H9 (cell line): ENCODE data around the gene BARD1. TPM values are rescaled to one million over a fixed set of nuclear protein-coding genes. Genes with fewer than 3 reads are reported as not detected.

Source experiments
- DNase-seq: peaks from one replicate; pipeline ENCODE4 v3.0.0-alpha.2; 2017
- H2AFZ ChIP-seq: one replicate; pipeline ENCODE4 v1.6.1; 2013; ENCODE audit warnings: mild to moderate bottlenecking, low read length, control low read depth, moderate library complexity
- H2AK5ac ChIP-seq: 2 replicates; pipeline ENCODE4 v1.6.1; 2013; ENCODE audit warnings: low read length, control low read depth, mixed read lengths; ENCODE audit not compliant: insufficient read length
- H2BK120ac ChIP-seq: one replicate; pipeline ENCODE4 v1.6.1; 2013; ENCODE audit warnings: low read depth, mild to moderate bottlenecking, low read length, control low read depth, inconsistent platforms; ENCODE audit not compliant: poor library complexity, severe bottlenecking
- H2BK12ac ChIP-seq: 2 replicates; pipeline ENCODE4 v1.6.1; 2013; ENCODE audit warnings: low read length, control low read depth, mixed read lengths, low read depth; ENCODE audit not compliant: insufficient read length
- H2BK15ac ChIP-seq: 2 replicates; pipeline ENCODE4 v1.6.1; 2013; ENCODE audit warnings: low read depth, low read length, control low read depth
- H2BK20ac ChIP-seq: one replicate; pipeline ENCODE4 v1.6.1; 2013; ENCODE audit warnings: low read depth, mild to moderate bottlenecking, low read length, control low read depth, inconsistent platforms; ENCODE audit not compliant: poor library complexity, severe bottlenecking
- H2BK5ac ChIP-seq: 2 replicates; pipeline ENCODE4 v1.6.1; 2013; ENCODE audit warnings: low read length, control low read depth, mixed read lengths; ENCODE audit not compliant: insufficient read length
- H3K14ac ChIP-seq: 2 replicates; pipeline ENCODE4 v1.6.1; 2013; ENCODE audit warnings: low read length, control low read depth; ENCODE audit not compliant: insufficient read depth
- H3K18ac ChIP-seq: 2 replicates; pipeline ENCODE4 v1.6.1; 2013; ENCODE audit warnings: low read depth, mild to moderate bottlenecking, mixed read lengths, low read length, control low read depth; ENCODE audit not compliant: insufficient read length
- H3K23ac ChIP-seq: 2 replicates; pipeline ENCODE4 v1.6.1; 2013; ENCODE audit warnings: low read length, control low read depth, mixed read lengths, low read depth; ENCODE audit not compliant: insufficient read length
- H3K23me2 ChIP-seq: 2 replicates; pipeline ENCODE4 v1.6.1; 2013; ENCODE audit warnings: low read depth, mild to moderate bottlenecking, mixed read lengths, low read length, control low read depth; ENCODE audit not compliant: insufficient read length, poor library complexity, severe bottlenecking
- H3K27ac ChIP-seq: 2 replicates; pipeline ENCODE4 v1.5.1; 2013; ENCODE audit warnings: low read length, control low read depth, mixed read lengths, low read depth; ENCODE audit not compliant: insufficient read length
- H3K27me3 ChIP-seq: 2 replicates; pipeline ENCODE4 v1.6.1; 2013; ENCODE audit warnings: low read length, control low read depth, inconsistent platforms; ENCODE audit not compliant: insufficient read depth
- H3K4ac ChIP-seq: 2 replicates; pipeline ENCODE4 v1.6.1; 2013; ENCODE audit warnings: low read depth, mild to moderate bottlenecking, control low read depth, inconsistent platforms, low read length, moderate library complexity
- H3K4me1 ChIP-seq: 2 replicates; pipeline ENCODE4 v1.6.1; 2013; ENCODE audit warnings: low read length, control low read depth, inconsistent platforms; ENCODE audit not compliant: insufficient read depth
- H3K4me2 ChIP-seq: 2 replicates; pipeline ENCODE4 v1.6.1; 2013; ENCODE audit warnings: low read length, control low read depth, mixed read lengths; ENCODE audit not compliant: insufficient read length, insufficient read depth
- H3K56ac ChIP-seq: 2 replicates; pipeline ENCODE4 v1.6.1; 2013; ENCODE audit warnings: low read depth, mild to moderate bottlenecking, mixed read lengths, low read length, control low read depth; ENCODE audit not compliant: insufficient read length
- H3K79me1 ChIP-seq: 2 replicates; pipeline ENCODE4 v1.6.1; 2013; ENCODE audit warnings: low read depth, mild to moderate bottlenecking, moderate library complexity, low read length, control low read depth, inconsistent platforms; ENCODE audit not compliant: insufficient read depth, poor library complexity, severe bottlenecking
- H3K79me2 ChIP-seq: 2 replicates; pipeline ENCODE4 v1.6.1; 2013; ENCODE audit warnings: low read length, control low read depth, inconsistent platforms; ENCODE audit not compliant: insufficient read depth
- H3K9ac ChIP-seq: 2 replicates; pipeline ENCODE4 v1.6.1; 2013; ENCODE audit warnings: low read length, control low read depth, mixed read lengths; ENCODE audit not compliant: insufficient read length; ENCODE audit errors: extremely low read depth
- H3K9me3 ChIP-seq: one replicate; pipeline ENCODE4 v1.6.1; 2013; ENCODE audit warnings: low read depth, low read length, inconsistent platforms; ENCODE audit not compliant: control insufficient read depth
- H3T11ph ChIP-seq: one replicate; pipeline ENCODE4 v1.6.1; 2013; ENCODE audit warnings: mild to moderate bottlenecking, low read length, control low read depth, inconsistent platforms
- H4K20me1 ChIP-seq: one replicate; pipeline ENCODE4 v1.6.1; 2013; ENCODE audit not compliant: control insufficient read depth, insufficient read length, insufficient read depth
- H4K5ac ChIP-seq: 2 replicates; pipeline ENCODE4 v1.6.1; 2013; ENCODE audit warnings: low read depth, mild to moderate bottlenecking, mixed read lengths, low read length, control low read depth; ENCODE audit not compliant: insufficient read length
- H4K8ac ChIP-seq: replicated peaks from 2 replicates; pipeline ENCODE4 v1.6.1; 2013; ENCODE audit warnings: low read length, control low read depth, mixed read lengths, low read depth; ENCODE audit not compliant: insufficient read length
- H4K91ac ChIP-seq: 2 replicates; pipeline ENCODE4 v1.6.1; 2013; ENCODE audit warnings: low read depth, mild to moderate bottlenecking, moderate library complexity, mixed read lengths, low read length, control low read depth; ENCODE audit not compliant: insufficient read length
- H3K27ac Mint-ChIP-seq, 3 experiments: 2 replicates in 2 of 3; 3 replicates in 1 of 3; pipeline ENCODE4 v1.8.0; 2020 to 2021; ENCODE audit warnings: mixed read lengths in 3 of 3, mild to moderate bottlenecking in 1 of 3, moderate library complexity in 1 of 3
- H3K27me3 Mint-ChIP-seq: 2 replicates; pipeline ENCODE4 v1.8.0; 2021; ENCODE audit warnings: low read depth, mild to moderate bottlenecking, moderate library complexity, mixed read lengths
- H3K36me3 Mint-ChIP-seq, 3 experiments: 2 replicates in 2 of 3; 3 replicates in 1 of 3; pipeline ENCODE4 v1.8.0; 2020 to 2021; ENCODE audit warnings: low read depth in 3 of 3, mixed read lengths in 3 of 3; ENCODE audit not compliant: insufficient read depth in 1 of 3
- H3K4me1 Mint-ChIP-seq, 2 experiments: 2 replicates each; pipeline ENCODE4 v1.8.0; 2020; ENCODE audit warnings: mixed read lengths in 2 of 2
- H3K4me3 Mint-ChIP-seq, 2 experiments: 2 replicates in 1 of 2; 3 replicates in 1 of 2; pipeline ENCODE4 v1.8.0; 2020 to 2021; ENCODE audit warnings: mild to moderate bottlenecking in 2 of 2, mixed read lengths in 2 of 2, moderate library complexity in 1 of 2
- H3K9me3 Mint-ChIP-seq, 2 experiments: 2 replicates in 1 of 2; 3 replicates in 1 of 2; pipeline ENCODE4 v1.8.0; 2020; ENCODE audit warnings: mild to moderate bottlenecking in 2 of 2, mixed read lengths in 2 of 2, moderate library complexity in 1 of 2
- CTCF ChIP-seq: fragments of 200-600 bp; sonication (generic); conservative IDR thresholded peaks from 3 replicates; pipeline ENCODE4 v1.8.0; 2021; ENCODE audit warnings: antibody characterized with exemption, mild to moderate bottlenecking
- WGBS: extraction: QIAGEN DNeasy Blood & Tissue Kit; methylation state at CpG from one replicate; pipeline ENCODE4 v1.1.7; 2013; ENCODE audit warnings: missing lambda C conversion rate, low lambda C conversion rate, mixed read lengths; ENCODE audit not compliant: insufficient read length; ENCODE audit errors: extremely low coverage; 5-methylcytosine and 5-hydroxymethylcytosine counted together
- total RNA-seq: library from RNA; stranded (reverse); gene quantifications from 2 replicates; pipeline ENCODE4 v1.2.1, GENCODE V29; 2021

BARD1 gene
- total RNA-seq, 1 experiment from 2014 or later, result 30.6 TPM

- Histone ChIP-seq H3K27me3 (no peaks in the 10 kb centered on the region), H2BK15ac (no peak overlapping the region), H4K20me1 (no peaks in the 10 kb centered on the region), H3K79me2 (no peaks in the 10 kb centered on the region), H3K14ac (no peak overlapping the region), H2BK5ac (no peak overlapping the region), H3K79me1 (no peaks in the 10 kb centered on the region), H2BK12ac (no peak overlapping the region), H3K4me1 (no peaks in the 10 kb centered on the region), H3K23ac (no peak overlapping the region), H2AFZ (no peak overlapping the region), H2AK5ac (no peak overlapping the region), H4K8ac (no peak overlapping the region), H3K4me2 (no peak overlapping the region), H2BK20ac (no peak overlapping the region), H3T11ph (no peak overlapping the region), H4K5ac (no peak overlapping the region), H3K9me3 (no peaks in the 10 kb centered on the region), H3K23me2 (no peaks in the 10 kb centered on the region), H3K56ac (no peak overlapping the region), H2BK120ac (no peak overlapping the region), H4K91ac (no peak overlapping the region), H3K18ac (no peak overlapping the region), H3K27ac (no peak overlapping the region), H3K9ac (no peak overlapping the region), H3K4ac (no peak overlapping the region)
- H3K36me3 Mint-ChIP-seq, result peaks cover 3 to 29% (median 10%) of the 10 kb centered on the region in 3 experiments; a peak in 5 of 7 replicates
- H3K27me3 Mint-ChIP-seq, result no peaks in the 10 kb centered on the region
- no peak overlapping the region for H3K4me3 Mint-ChIP-seq
- H3K9me3 Mint-ChIP-seq, result no peaks in the 10 kb centered on the region
- no peak for TF ChIP-seq CTCF
- H3K27ac Mint-ChIP-seq, result no peak overlapping the region; a peak in 1 of 7 replicates
- WGBS, result no CpG with 5 or more reads among the region's 3 CpGs
- DNase-seq, result no peak
- peaks cover 4 to 5% of the 10 kb centered on the region in 2 experiments; a peak in 2 of 4 replicates for H3K4me1 Mint-ChIP-seq
These were observed 72.3 kb downstream of the BARD1 start for GRCh38 chr2:214737188-214737587.
